DND-41 (cell line): Measurements from ENCODE around the gene CFD.

Experiments
- CTCF ChIP-seq: IDR thresholded peaks from 2 replicates; pipeline ENCODE4 v1.5.1; 2012; ENCODE audit warnings: borderline replicate concordance, low read length, moderate library complexity, mild to moderate bottlenecking; ENCODE audit not compliant: poor library complexity, severe bottlenecking; ENCODE audit errors: extremely low read depth
- EZH2 ChIP-seq: IDR thresholded peaks from 3 replicates; pipeline ENCODE4 v1.6.1; 2012; ENCODE audit warnings: borderline replicate concordance, low read depth, mild to moderate bottlenecking, moderate library complexity, low read length, inconsistent platforms; ENCODE audit not compliant: severe bottlenecking

- TF ChIP-seq CTCF (no peak), EZH2 (no peak)
Observed at GRCh38 chr19:902446-903226, 43.2 kb downstream of the CFD start.
